Sigmoid colon (tissue), 7 donors: ENCODE results near the gene LRFN3. TPM values are rescaled to one million over a fixed set of nuclear protein-coding genes. Genes with fewer than 3 reads are reported as not detected.
"Not testable (repeated sequence)": the region's sequence is repeated elsewhere in the genome, so short reads cannot be mapped to it uniquely, and the experiment has no call there.

ENCODE experiments used
- DNase-seq: peaks from one replicate; pipeline ENCODE4 v3.0.0-alpha.2; 2019
- H3K27ac ChIP-seq, 4 donors: fragments of 200-600 bp; sonication (generic); one replicate each; pipeline ENCODE4 v1.5.1; 2016 to 2019; ENCODE audit warnings: mild to moderate bottlenecking in 1 of 4
- H3K27me3 ChIP-seq, 3 donors: fragments of 200-600 bp; sonication (generic); one replicate each; pipeline ENCODE4 v1.5.1; 2019; ENCODE audit warnings: mild to moderate bottlenecking in 1 of 3
- H3K36me3 ChIP-seq, 4 donors: fragments of 200-600 bp; sonication (generic); one replicate each; pipeline ENCODE4 v1.5.1; 2016 to 2019
- H3K4me1 ChIP-seq, 4 donors: fragments of 200-600 bp; sonication (generic); one replicate each; pipeline ENCODE4 v1.5.1; 2017 to 2019
- H3K4me3 ChIP-seq, 4 donors: fragments of 200-600 bp; sonication (generic); one replicate each; pipeline ENCODE4 v1.5.1; 2017 to 2019; ENCODE audit warnings: mild to moderate bottlenecking in 2 of 4, moderate library complexity in 1 of 4
- H3K9me3 ChIP-seq, 4 donors: fragments of 200-600 bp in 3 of 4; sonication (generic) in 3 of 4; one replicate each; pipeline versions ENCODE4 v1.5.1 to v1.6.1; 2013 to 2019
- CTCF ChIP-seq, 4 experiments: fragments of 450-650 bp in 3 of 4; fragments of 200-600 bp in 1 of 4; IDR thresholded peaks; one replicate each; pipeline ENCODE4 v1.5.1; 2016 to 2019; ENCODE audit warnings: antibody characterized with exemption in 4 of 4, mild to moderate bottlenecking in 3 of 4, moderate library complexity in 2 of 4
- EP300 ChIP-seq, 4 donors: sonication (generic); formaldehyde crosslinking; IDR thresholded peaks; one replicate each; pipeline ENCODE4 v1.6.1; 2017; ENCODE audit warnings: antibody characterized with exemption in 4 of 4
- POLR2A ChIP-seq, 2 donors: fragments of 450-650 bp; IDR thresholded peaks; one replicate each; pipeline ENCODE4 v1.6.1; 2016; ENCODE audit warnings: antibody characterized with exemption in 2 of 2, mild to moderate bottlenecking in 2 of 2, moderate library complexity in 2 of 2
- POLR2AphosphoS5 ChIP-seq, 4 donors: sonication (generic); formaldehyde crosslinking; IDR thresholded peaks; one replicate each; pipeline ENCODE4 v1.6.1; 2017; ENCODE audit warnings: antibody characterized with exemption in 4 of 4
- WGBS, 2 donors: extraction: QIAGEN DNeasy Blood & Tissue Kit; methylation state at CpG; one replicate each; pipeline ENCODE4 v1.1.7; 2013; 5-methylcytosine and 5-hydroxymethylcytosine counted together
- intact Hi-C: fragments of 100-400 bp; cut with DNase I; formaldehyde crosslinking; loops from one replicate; pipeline ENCODE4 v1.15.1; 2023
- polyA plus RNA-seq, 3 donors: library from polyadenylated mRNA; stranded (reverse); fragments of 200-250 nt; gene quantifications; one replicate each; pipeline ENCODE4 v1.2.3, GENCODE V29; 2013
- total RNA-seq, 4 donors: library from RNA; depleted of rRNA; stranded (reverse); fragments of >200 nt; gene quantifications; one replicate each; pipeline ENCODE4 v1.1.0, GENCODE V29; 2016
- donor health status: healthy with polysubstance abuse.
- donor health status: Bipolar disorder and iron deficiency.
- donor health status: healthy.

LRFN3 gene
- total and polyA plus RNA-seq, 7 donors = 4.6 to 9.7 (median 6.4) TPM

GRCh38 chr19:35946203-35946602 lies 10.0 kb downstream of the LRFN3 start:
- no peak overlapping the region for H3K4me3 ChIP-seq
- DNase-seq = no peak
- H3K27me3 ChIP-seq = no peaks in the 10 kb centered on the region
- H3K36me3 ChIP-seq = peaks cover 0 to 23% (median 8%) of the 10 kb centered on the region in 4 donors
- no peaks in the 10 kb centered on the region for H3K4me1 ChIP-seq
- 94 to 95% methylated on average over 4 of the region's 4 CpGs for WGBS, 2 donors
- no peaks in the 10 kb centered on the region for H3K9me3 ChIP-seq
- intact Hi-C loops = no loop called here
- TF ChIP-seq POLR2AphosphoS5 (IDR thresholded peaks at IDR 0.05) = no peak
- no peak for TF ChIP-seq EP300 (IDR thresholded peaks at IDR 0.05)
- no peak overlapping the region for H3K27ac ChIP-seq

- H3K27me3 ChIP-seq = no peaks in the 10 kb centered on the region
- H3K4me3 ChIP-seq = no peak overlapping the region
- no peak for TF ChIP-seq POLR2A (IDR thresholded peaks at IDR 0.05)
- 29 to 47% methylated on average over 2 of the region's 2 CpGs for WGBS, 2 donors
- no peak for DNase-seq
- intact Hi-C loops = no loop called here
- H3K4me1 ChIP-seq = no peaks in the 10 kb centered on the region
- no peaks in the 10 kb centered on the region for H3K9me3 ChIP-seq
- H3K27ac ChIP-seq = no peak overlapping the region
- peaks cover 0 to 10% (median 7%) of the 10 kb centered on the region in 4 donors for H3K36me3 ChIP-seq
Measured at GRCh38 chr19:35949131-35949530, 13.0 kb downstream of the LRFN3 start.

GRCh38 chr19:35955881-35956634 lies 19.9 kb downstream of the LRFN3 start:
- 71 to 77% methylated on average over 6 of the region's 6 CpGs for WGBS, 2 donors
- H3K4me3 ChIP-seq = no peak overlapping the region
- H3K36me3 ChIP-seq = no peaks in the 10 kb centered on the region
- peaks cover 0 to 1% (median 0%) of the 10 kb centered on the region in 4 donors for H3K9me3 ChIP-seq
- no peak for DNase-seq
- intact Hi-C loops = no loop called here
- peaks cover 0 to 11% (median 6%) of the 10 kb centered on the region in 4 donors for H3K4me1 ChIP-seq
- no peak overlapping the region for H3K27ac ChIP-seq
- peaks cover 22 to 43% (median 30%) of the 10 kb centered on the region in 3 donors for H3K27me3 ChIP-seq
- TF ChIP-seq POLR2AphosphoS5 (IDR thresholded peaks at IDR 0.05) = no peak
- TF ChIP-seq EP300 (IDR thresholded peaks at IDR 0.05) = no peak

GRCh38 chr19:35957411-35957810 lies 21.2 kb downstream of the LRFN3 start:
- DNase-seq, H3K4me3 ChIP-seq, H3K36me3 ChIP-seq, H3K9me3 ChIP-seq, intact Hi-C loops, H3K27ac ChIP-seq: not testable (repeated sequence)
- Histone ChIP-seq H3K27me3 (peaks cover 22 to 55% (median 35%) of the 10 kb centered on the region in 3 donors), H3K4me1 (peaks cover 0 to 11% (median 6%) of the 10 kb centered on the region in 4 donors)
- 78 to 81% methylated on average over 8 of the region's 8 CpGs for WGBS, 2 donors

GRCh38 chr19:35958660-35959039 lies 22.5 kb downstream of the LRFN3 start:
- WGBS, 2 donors = 37% methylated on average over 15 of the region's 15 CpGs
- intact Hi-C loops = no loop called here
- Histone ChIP-seq H3K4me3 (no peak overlapping the region), H3K4me1 (peaks cover 0 to 11% (median 6%) of the 10 kb centered on the region in 4 donors), H3K27ac (no peak overlapping the region), H3K27me3 (peaks cover 25 to 67% (median 39%) of the 10 kb centered on the region in 3 donors), H3K36me3 (no peaks in the 10 kb centered on the region), H3K9me3 (peaks cover 0 to 1% (median 0%) of the 10 kb centered on the region in 4 donors)
- no peak for TF ChIP-seq POLR2AphosphoS5 (IDR thresholded peaks at IDR 0.05)
- DNase-seq = no peak

GRCh38 chr19:35959040-35959967 lies 23.1 kb downstream of the LRFN3 start:
- peaks cover 25 to 73% (median 41%) of the 10 kb centered on the region in 3 donors for H3K27me3 ChIP-seq
- no peaks in the 10 kb centered on the region for H3K36me3 ChIP-seq
- peaks cover 0 to 11% (median 6%) of the 10 kb centered on the region in 4 donors for H3K4me1 ChIP-seq
- no peak overlapping the region for H3K4me3 ChIP-seq
- H3K9me3 ChIP-seq = peaks cover 0 to 1% (median 0%) of the 10 kb centered on the region in 4 donors
- intact Hi-C loops = no loop called here
- 13 to 27% methylated on average over 97 of the region's 97 CpGs for WGBS, 2 donors
- DNase-seq = no peak
- H3K27ac ChIP-seq = no peak overlapping the region
- TF ChIP-seq POLR2A (IDR thresholded peaks at IDR 0.05) (no peak), CTCF (IDR thresholded peaks at IDR 0.05) (no peak), POLR2AphosphoS5 (IDR thresholded peaks at IDR 0.05) (no peak), EP300 (IDR thresholded peaks at IDR 0.05) (no peak)

GRCh38 chr19:35959968-35960320 lies 23.8 kb downstream of the LRFN3 start:
- Histone ChIP-seq H3K36me3 (no peaks in the 10 kb centered on the region), H3K9me3 (peaks cover 0 to 1% (median 0%) of the 10 kb centered on the region in 4 donors), H3K4me3 (no peak overlapping the region), H3K4me1 (peaks cover 0 to 11% (median 6%) of the 10 kb centered on the region in 4 donors), H3K27ac (no peak overlapping the region), H3K27me3 (peaks cover 25 to 73% (median 41%) of the 10 kb centered on the region in 3 donors)
- 38 to 43% methylated on average over 20 of the region's 20 CpGs for WGBS, 2 donors
- TF ChIP-seq EP300 (IDR thresholded peaks at IDR 0.05) = no peak
- no peak for TF ChIP-seq CTCF (IDR thresholded peaks at IDR 0.05)
- no peak for TF ChIP-seq POLR2AphosphoS5 (IDR thresholded peaks at IDR 0.05)
- no peak for TF ChIP-seq POLR2A (IDR thresholded peaks at IDR 0.05)
- no peak for DNase-seq
- intact Hi-C loops = no loop called here
